Pancreas (tissue), 10 donors: ENCODE measurements around the gene NAA60. TPM values are rescaled to one million over a fixed set of nuclear protein-coding genes. Genes with fewer than 3 reads are reported as not detected.
"Not testable (repeated sequence)": the region's sequence is repeated elsewhere in the genome, so short reads cannot be mapped to it uniquely, and the experiment has no call there.

Experiments used
- ATAC-seq, 4 donors: fragments of 200-7000 bp; cut with Tn5 transposase; one replicate each; pipeline versions ENCODE4 v1.8.0 to v1.9.1; 2020; ENCODE audit warnings: mild to moderate bottlenecking in 4 of 4, moderate library complexity in 4 of 4
- DNase-seq, 6 donors: peaks; one replicate each; pipeline ENCODE4 v3.0.0-alpha.2; 2020
- FAIRE-seq: peaks from 2 replicates; lab custom pipeline; 2012; peaks lifted over from hg19 to GRCh38; lab: Jason Lieb, UNC
- H3K27ac ChIP-seq, 4 donors: fragments of 200-600 bp; sonication (generic); 1 replicate in 3 of 4; 2 replicates in 1 of 4; pipeline versions ENCODE4 v1.5.0 to v1.8.0; 2020
- H3K27me3 ChIP-seq, 4 donors: fragments of 200-600 bp; one replicate each; pipeline ENCODE4 v1.8.0; 2021
- H3K36me3 ChIP-seq, 3 donors: fragments of 200-600 bp; sonication (generic) in 1 of 3; one replicate each; pipeline versions ENCODE4 v1.5.0 to v1.8.0; 2020 to 2021
- H3K4me1 ChIP-seq, 3 donors: fragments of 200-600 bp; one replicate each; pipeline ENCODE4 v1.8.0; 2021
- H3K4me3 ChIP-seq, 4 donors: fragments of 200-600 bp; sonication (generic) in 2 of 4; one replicate each; pipeline versions ENCODE4 v1.5.0 to v1.8.0; 2020 to 2021
- H3K9me3 ChIP-seq, 4 donors: fragments of 200-600 bp; one replicate each; pipeline ENCODE4 v1.8.0; 2021
- WGBS, 2 donors: extraction: QIAGEN DNeasy Blood & Tissue Kit; methylation state at CpG; one replicate each; pipeline ENCODE4 v1.1.7; 2013; 5-methylcytosine and 5-hydroxymethylcytosine counted together
- intact Hi-C, 3 donors: fragments of 100-400 bp; cut with DNase I; formaldehyde crosslinking; loops; one replicate each; pipeline versions ENCODE4 v1.11.1 to v1.14.2; 2022
- polyA plus RNA-seq, 2 donors: library from polyadenylated mRNA; stranded (reverse); fragments of 200-250 nt; gene quantifications; one replicate each; pipeline ENCODE4 v1.2.3, GENCODE V29; 2013
- total RNA-seq, 6 donors: library from RNA; stranded (reverse); fragmentation: NEBNext Ultra II Directional in 4 of 6; extraction: Animal tissue kit (Norgen Biotek cat#: 25700) in 4 of 6; gene quantifications; one replicate each; pipeline versions ENCODE4 v1.2.1 to v1.2.4, GENCODE V29; 2021 to 2023
- TF ChIP-seq, protein P1 (sequence below), 4 donors: fragments of 200-600 bp; sonication (generic) in 3 of 4; IDR thresholded peaks; one replicate each; pipeline versions ENCODE4 v1.5.0 to v1.8.0; 2021; ENCODE audit warnings: antibody characterized with exemption in 4 of 4
- donor health status: healthy with polysubstance abuse.
- donor health status: DM: no; HTN: no; CAD: no; lungs with moderate emphysema.
- donor health status: DM: no; HTN: no; CAD: no.
- donor health status: control.
- donor health status: control.
- donor health status: Bipolar disorder and iron deficiency.
- donor health status: DM: yes; HTN: yes; CAD: no.
- donor health status: DM: no; HTN: no; CAD: no.
- donor health status: DM: no; HTN: no; CAD: no.
- donor health status: DM: yes; HTN: yes; CAD: no.

The NAA60 gene
- total and polyA plus RNA-seq, 8 donors = 22.8 to 41.4 (median 26.7) TPM

DNA sequence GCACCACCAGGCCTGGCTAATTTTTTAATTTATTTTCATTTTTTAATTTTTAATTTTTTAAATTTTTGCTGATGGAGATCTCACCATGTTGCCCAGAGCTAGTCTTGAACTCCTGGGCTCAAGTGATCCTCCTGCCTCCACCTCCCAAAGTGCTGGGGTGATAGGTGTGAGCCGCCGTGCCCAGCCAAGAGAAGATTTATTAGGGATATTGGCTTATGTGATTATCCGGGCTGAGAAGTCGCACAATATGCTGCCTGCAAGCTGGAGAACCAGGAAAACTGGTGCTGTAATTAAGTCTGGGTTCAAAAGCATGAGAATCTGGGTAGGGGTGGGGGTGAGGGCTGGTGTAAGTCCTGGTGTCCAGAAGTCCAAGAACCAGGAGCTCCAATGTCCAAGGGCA, 54.3 kb downstream of the NAA60 start:
- Histone ChIP-seq H3K9me3 (no peaks in the 10 kb centered on the region), H3K4me1 (peaks cover 0 to 9% (median 4%) of the 10 kb centered on the region in 3 donors), H3K36me3 (no peaks in the 10 kb centered on the region), H3K27ac (no peak overlapping the region), H3K27me3 (no peaks in the 10 kb centered on the region), H3K4me3 (no peak overlapping the region)
- TF ChIP-seq, protein P1, sequence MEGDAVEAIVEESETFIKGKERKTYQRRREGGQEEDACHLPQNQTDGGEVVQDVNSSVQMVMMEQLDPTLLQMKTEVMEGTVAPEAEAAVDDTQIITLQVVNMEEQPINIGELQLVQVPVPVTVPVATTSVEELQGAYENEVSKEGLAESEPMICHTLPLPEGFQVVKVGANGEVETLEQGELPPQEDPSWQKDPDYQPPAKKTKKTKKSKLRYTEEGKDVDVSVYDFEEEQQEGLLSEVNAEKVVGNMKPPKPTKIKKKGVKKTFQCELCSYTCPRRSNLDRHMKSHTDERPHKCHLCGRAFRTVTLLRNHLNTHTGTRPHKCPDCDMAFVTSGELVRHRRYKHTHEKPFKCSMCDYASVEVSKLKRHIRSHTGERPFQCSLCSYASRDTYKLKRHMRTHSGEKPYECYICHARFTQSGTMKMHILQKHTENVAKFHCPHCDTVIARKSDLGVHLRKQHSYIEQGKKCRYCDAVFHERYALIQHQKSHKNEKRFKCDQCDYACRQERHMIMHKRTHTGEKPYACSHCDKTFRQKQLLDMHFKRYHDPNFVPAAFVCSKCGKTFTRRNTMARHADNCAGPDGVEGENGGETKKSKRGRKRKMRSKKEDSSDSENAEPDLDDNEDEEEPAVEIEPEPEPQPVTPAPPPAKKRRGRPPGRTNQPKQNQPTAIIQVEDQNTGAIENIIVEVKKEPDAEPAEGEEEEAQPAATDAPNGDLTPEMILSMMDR (IDR thresholded peaks at IDR 0.05) = no peak
- FAIRE-seq (no peak), ATAC-seq (no peak), DNase-seq (peak in 1 of 6 donors; percentile 15)
- WGBS, 2 donors = 91 to 92% methylated on average over 4 of the region's 4 CpGs
- intact Hi-C loops = no loop called here

DNA sequence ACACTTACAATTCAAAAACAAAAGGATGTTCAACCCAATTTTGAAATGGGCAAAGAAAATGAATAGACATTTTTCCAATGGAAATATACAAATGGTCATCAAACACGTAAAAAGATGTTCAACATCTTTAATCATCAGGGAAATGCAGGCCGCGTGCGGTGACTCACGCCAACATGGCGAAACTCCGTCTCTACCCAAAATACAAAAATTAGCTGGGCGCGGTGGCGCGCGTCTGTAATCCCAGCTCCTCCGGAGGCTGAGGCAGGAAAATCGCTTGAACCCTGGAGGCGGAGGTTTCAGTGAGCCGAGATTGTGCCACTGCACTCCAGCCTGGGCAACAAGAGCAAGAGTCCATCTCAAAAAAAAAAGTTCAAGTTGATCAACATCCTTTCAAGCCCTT, 55.5 kb downstream of the NAA60 start:
- Histone ChIP-seq H3K36me3 (no peaks in the 10 kb centered on the region), H3K27me3 (no peaks in the 10 kb centered on the region), H3K4me3 (no peak overlapping the region), H3K4me1 (peaks cover 0 to 9% (median 4%) of the 10 kb centered on the region in 3 donors), H3K27ac (no peak overlapping the region), H3K9me3 (no peaks in the 10 kb centered on the region)
- peak in 1 of 6 donors; percentile 14 for DNase-seq
- TF ChIP-seq, protein P1 (IDR thresholded peaks at IDR 0.05) = no peak
- no peak for ATAC-seq
- WGBS, 2 donors = 97% methylated on average over 16 of the region's 16 CpGs
- intact Hi-C loops = no loop called here
- no peak for FAIRE-seq

DNA sequence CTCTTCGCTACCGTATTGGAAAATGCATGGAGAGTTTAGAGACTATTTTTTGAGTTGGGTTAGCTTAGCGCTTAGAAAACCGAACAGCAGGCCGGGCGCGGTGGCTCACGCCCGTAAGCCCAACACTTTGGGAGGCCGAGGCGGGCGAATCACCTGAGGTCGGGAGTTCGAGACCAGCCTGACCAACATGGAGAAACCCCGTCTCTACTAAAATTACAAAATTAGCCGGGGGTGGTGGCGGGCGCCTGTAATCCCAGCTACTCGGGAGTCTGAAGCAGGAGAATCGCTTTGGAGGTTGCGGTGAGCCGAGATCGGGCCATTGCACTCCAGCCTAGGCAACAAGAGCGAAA, 57.9 kb downstream of the NAA60 start:
- 8 to 10% methylated on average over 24 of the region's 24 CpGs for WGBS, 2 donors
- peak overlapping the region; percentile 26 to 75 (median 54) for H3K27ac ChIP-seq
- ATAC-seq = peak in 2 of 4 donors; percentile 3 to 9
- intact Hi-C loops, FAIRE-seq, H3K4me1 ChIP-seq, H3K9me3 ChIP-seq, H3K36me3 ChIP-seq, H3K27me3 ChIP-seq, DNase-seq: not testable (repeated sequence)
- peak overlapping the region; percentile 62 to 83 (median 70) for H3K4me3 ChIP-seq

- H3K4me3 ChIP-seq = peak overlapping the region; percentile 62 to 83 (median 70)
- no peak for ATAC-seq
- no peaks in the 10 kb centered on the region for H3K27me3 ChIP-seq
- intact Hi-C loops = no loop called here
- H3K4me1 ChIP-seq = peaks cover 0 to 9% (median 4%) of the 10 kb centered on the region in 3 donors
- DNase-seq = no peak
- 73 to 76% methylated on average over 22 of the region's 22 CpGs for WGBS, 2 donors
- FAIRE-seq = no peak
- TF ChIP-seq, protein P1 (IDR thresholded peaks at IDR 0.05) = no peak
- no peak overlapping the region for H3K27ac ChIP-seq
- H3K36me3 ChIP-seq = no peaks in the 10 kb centered on the region
- no peaks in the 10 kb centered on the region for H3K9me3 ChIP-seq
Measured at GRCh38 chr16:3501783-3502400, 58.4 kb downstream of the NAA60 start.

DNA sequence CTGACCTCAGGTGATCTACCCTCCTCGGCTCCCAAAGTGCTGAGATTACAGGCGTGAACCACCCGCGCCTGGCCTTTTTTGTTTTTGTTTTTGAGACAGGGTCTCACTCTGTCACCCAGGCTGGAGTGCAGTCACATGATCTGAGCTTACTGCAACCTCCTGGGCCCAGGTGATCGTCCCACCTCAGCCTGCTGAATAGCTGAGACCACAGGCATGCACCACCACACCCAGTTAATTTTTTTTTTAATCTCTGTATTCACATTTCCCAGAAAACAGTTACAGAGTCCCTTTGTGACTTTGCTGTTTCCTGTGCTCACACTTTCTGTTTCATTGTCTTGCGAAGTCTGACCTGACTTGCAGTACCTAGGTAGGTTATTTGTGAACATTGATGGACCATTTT, 60.0 kb downstream of the NAA60 start:
- DNase-seq (no peak), FAIRE-seq (no peak), ATAC-seq (no peak)
- no peaks in the 10 kb centered on the region for H3K27me3 ChIP-seq
- no peak overlapping the region for H3K4me3 ChIP-seq
- TF ChIP-seq, protein P1 (IDR thresholded peaks at IDR 0.05) = no peak
- H3K4me1 ChIP-seq = peaks cover 0 to 9% (median 4%) of the 10 kb centered on the region in 3 donors
- no peaks in the 10 kb centered on the region for H3K9me3 ChIP-seq
- no peak overlapping the region for H3K27ac ChIP-seq
- peaks cover 0 to 3% (median 0%) of the 10 kb centered on the region in 3 donors for H3K36me3 ChIP-seq
- WGBS, 2 donors = 85 to 89% methylated on average over 6 of the region's 6 CpGs
- intact Hi-C loops = no loop called here
